SK-N-SH (cell line): ENCODE results near the gene SCARF2. TPM values are rescaled to one million over a fixed set of nuclear protein-coding genes. Genes with fewer than 3 reads are reported as not detected.

Experiments
- CTCF ChIA-PET: fragments of 300-600, 350-600 bp; formaldehyde crosslinking; extraction: SDS; loops from one replicate; lab custom pipeline; 2021; lab: Yijun Ruan, JAX
- POLR2A ChIA-PET: fragments of 350-600 bp; sonication (Branson Sonifier 250); formaldehyde crosslinking; extraction: SDS; loops from one replicate; lab custom pipeline; 2020; ENCODE audit warnings: antibody characterized with exemption, inconsistent platforms; lab: Yijun Ruan, JAX
- DNase-seq: peaks from one replicate; pipeline ENCODE4 v3.0.0; 2012
- H2AFZ ChIP-seq: fragments of 200-600 bp; sonication (generic); 2 replicates; pipeline ENCODE4 v1.8.1; 2016; ENCODE audit warnings: antibody characterized with exemption, mild to moderate bottlenecking, low read depth
- H3F3A ChIP-seq: fragments of 200-600 bp; sonication (generic); replicated peaks from 2 replicates; pipeline ENCODE3; 2016; ENCODE audit warnings: antibody characterized with exemption, mild to moderate bottlenecking; ENCODE audit not compliant: insufficient read depth
- H3K27ac ChIP-seq, 2 experiments: fragments of 200-500 bp in 1 of 2; fragments of 200-600 bp in 1 of 2; sonication (Bioruptor generic) in 1 of 2; sonication (generic), shearing (Covaris generic) in 1 of 2; 2 replicates each; pipeline versions ENCODE4 v1.5.1 to v1.6.1; 2014 to 2016; ENCODE audit warnings: low read depth in 2 of 2, inconsistent platforms in 1 of 2, low read length in 1 of 2, mild to moderate bottlenecking in 1 of 2, mixed read lengths in 1 of 2
- H3K27me3 ChIP-seq: fragments of 200-600 bp; sonication (generic), shearing (Covaris generic); 2 replicates; pipeline ENCODE4 v1.6.1; 2016; ENCODE audit warnings: mixed run types; ENCODE audit not compliant: insufficient read depth
- H3K36me3 ChIP-seq, 2 experiments: fragments of 200-500 bp in 1 of 2; fragments of 200-600 bp in 1 of 2; sonication (Bioruptor generic) in 1 of 2; sonication (generic) in 1 of 2; replicated peaks in 1 of 2; 2 replicates each; pipeline versions ENCODE3 to v1.5.1; 2014 to 2016; ENCODE audit warnings: low read length in 1 of 2, mild to moderate bottlenecking in 1 of 2; ENCODE audit not compliant: insufficient read depth in 2 of 2, control insufficient read depth in 1 of 2
- H3K4me1 ChIP-seq, 2 experiments: fragments of 200-500 bp in 1 of 2; fragments of 200-600 bp in 1 of 2; sonication (Bioruptor generic) in 1 of 2; sonication (generic), shearing (Covaris generic) in 1 of 2; 2 replicates each; pipeline versions ENCODE4 v1.5.1 to v1.6.1; 2014 to 2016; ENCODE audit warnings: low read depth in 1 of 2, low read length in 1 of 2, mixed run types in 1 of 2; ENCODE audit not compliant: insufficient read depth in 2 of 2, control insufficient read depth in 1 of 2
- H3K4me2 ChIP-seq: fragments of 200-600 bp; sonication (generic), shearing (Covaris generic); 2 replicates; pipeline ENCODE4 v1.6.1; 2017; ENCODE audit warnings: mixed run types
- H3K4me3 ChIP-seq, 2 experiments: fragments of 200-500 bp in 1 of 2; fragments of 200-600 bp in 1 of 2; sonication (Bioruptor generic) in 1 of 2; sonication (generic), shearing (Covaris generic) in 1 of 2; 2 replicates each; pipeline versions ENCODE4 v1.5.1 to v1.8.1; 2014 to 2016; ENCODE audit warnings: low read depth in 2 of 2, inconsistent platforms in 1 of 2, low read length in 1 of 2, mild to moderate bottlenecking in 1 of 2, mixed read lengths in 1 of 2, moderate library complexity in 1 of 2
- H3K79me2 ChIP-seq: fragments of 200-600 bp; sonication (generic); 2 replicates; pipeline ENCODE4 v1.8.1; 2017; ENCODE audit warnings: mild to moderate bottlenecking; ENCODE audit not compliant: insufficient read depth
- H3K9ac ChIP-seq: fragments of 200-600 bp; sonication (generic); 2 replicates; pipeline ENCODE4 v1.6.1; 2017; ENCODE audit warnings: mixed run types
- H3K9me2 ChIP-seq: fragments of 200-600 bp; sonication (generic); 2 replicates; pipeline ENCODE4 v1.6.1; 2017; ENCODE audit warnings: mixed run types
- H3K9me3 ChIP-seq: fragments of 200-600 bp; sonication (generic); 2 replicates; pipeline ENCODE4 v1.6.1; 2017; ENCODE audit warnings: mixed run types, mild to moderate bottlenecking, moderate library complexity
- H4K20me1 ChIP-seq: fragments of 200-600 bp; sonication (generic); 2 replicates; pipeline ENCODE4 v1.6.1; 2017; ENCODE audit warnings: mild to moderate bottlenecking, mixed run types; ENCODE audit not compliant: insufficient read depth
- CTCF ChIP-seq: fragments of 200-600 bp; sonication (generic); IDR thresholded peaks from 2 replicates; pipeline ENCODE4 v1.6.1; 2017; ENCODE audit warnings: antibody characterized with exemption, mild to moderate bottlenecking, moderate library complexity
- ELF1 ChIP-seq: IDR thresholded peaks from 2 replicates; pipeline ENCODE4 v1.4.0; 2012
- EZH2phosphoT487 ChIP-seq: fragments of 200-600 bp; sonication (generic); IDR thresholded peaks from 2 replicates; pipeline ENCODE4 v1.6.1; 2017; ENCODE audit warnings: low read depth, mixed run types, mild to moderate bottlenecking, antibody characterized with exemption, moderate library complexity, borderline replicate concordance
- FOSL2 ChIP-seq: IDR thresholded peaks from 2 replicates; pipeline ENCODE4 v1.4.0; 2012; ENCODE audit warnings: low read depth, mild to moderate bottlenecking, moderate library complexity, borderline replicate concordance
- FOXJ3 ChIP-seq: sonication (generic); formaldehyde crosslinking; IDR thresholded peaks from 2 replicates; pipeline ENCODE4 v1.5.1; 2020; ENCODE audit warnings: mild to moderate bottlenecking, missing genetic modification reagents
- FOXM1 ChIP-seq: IDR thresholded peaks from 2 replicates; pipeline ENCODE4 v1.4.0; 2012; ENCODE audit warnings: low read depth, mild to moderate bottlenecking
- GATA2 ChIP-seq: sonication (generic); formaldehyde crosslinking; IDR thresholded peaks from 2 replicates; pipeline ENCODE4 v1.5.0; 2020; ENCODE audit warnings: mild to moderate bottlenecking, missing genetic modification reagents
- IRF3 ChIP-seq: fragments of 150-350 bp; IDR thresholded peaks from 2 replicates; pipeline ENCODE4 v1.6.1; 2016; ENCODE audit warnings: mild to moderate bottlenecking, low read depth, low read length
- JUND ChIP-seq: IDR thresholded peaks from 2 replicates; pipeline ENCODE4 v1.4.0; 2012
- MAX ChIP-seq: IDR thresholded peaks from 2 replicates; pipeline ENCODE4 v1.4.0; 2012; ENCODE audit warnings: low read depth
- MXI1 ChIP-seq: IDR thresholded peaks from 2 replicates; pipeline ENCODE4 v1.6.1; 2012; ENCODE audit warnings: mild to moderate bottlenecking, low read depth, low read length, improper control_type of control experiment
- NFIC ChIP-seq: IDR thresholded peaks from 2 replicates; pipeline ENCODE4 v1.4.0; 2012; ENCODE audit warnings: borderline replicate concordance
- RAD21 ChIP-seq: IDR thresholded peaks from 2 replicates; pipeline ENCODE4 v1.6.1; 2012; ENCODE audit warnings: mild to moderate bottlenecking, low read length
- RCOR1 ChIP-seq: fragments of 150-350 bp; IDR thresholded peaks from 2 replicates; pipeline ENCODE4 v1.6.1; 2017; ENCODE audit warnings: antibody characterized with exemption, low read length
- RFX5 ChIP-seq: IDR thresholded peaks from 2 replicates; pipeline ENCODE4 v1.6.1; 2012; ENCODE audit warnings: mild to moderate bottlenecking, improper control_type of control experiment, low read length
- SIN3A ChIP-seq: IDR thresholded peaks from 2 replicates; pipeline ENCODE4 v1.6.1; 2012; ENCODE audit warnings: low read depth, mild to moderate bottlenecking, low read length, moderate library complexity, borderline replicate concordance
- TCF12 ChIP-seq: IDR thresholded peaks from 2 replicates; pipeline ENCODE4 v1.4.0; 2012
- USF1 ChIP-seq: IDR thresholded peaks from 2 replicates; pipeline ENCODE4 v1.4.0; 2012; ENCODE audit warnings: low read depth, borderline replicate concordance
- USF2 ChIP-seq: fragments of 150-350 bp; IDR thresholded peaks from 2 replicates; pipeline ENCODE4 v1.6.1; 2017; ENCODE audit warnings: antibody characterized with exemption, low read length, low read depth, borderline replicate concordance
- WGBS: methylation state at CpG from one replicate; pipeline ENCODE4 v1.1.6; 2017; ENCODE audit warnings: low lambda C conversion rate; 5-methylcytosine and 5-hydroxymethylcytosine counted together
- polyA plus RNA-seq, 3 experiments: library from polyadenylated mRNA; depleted of rRNA; stranded (reverse); fragments of >200 nt; gene quantifications; 2 replicates each; pipeline ENCODE4 v1.2.3, GENCODE V29; 2012

The SCARF2 gene
- polyA plus RNA-seq, 1 of the 3 experiments (the other 2 are of a cell fraction): 49.0 TPM

- H3K4me2 ChIP-seq: peak overlapping the region; percentile 95
Measured at GRCh38 chr22:20438427-20438677, 727 bp upstream of the SCARF2 start.

More at GRCh38 chr22:20438427-20438677, 727 bp upstream of the SCARF2 start:
- H4K20me1 ChIP-seq: peaks cover 28% of the 10 kb centered on the region
- H3K27ac ChIP-seq: peak overlapping the region; percentile 67 to 75; a peak in 3 of 4 replicates
- no peaks in the 10 kb centered on the region for H3K9me2 ChIP-seq
- 57% methylated on average over 6 of the region's 6 CpGs for WGBS
- DNase-seq: no peak
- peak overlapping the region; percentile 74 to 94 for H3K4me3 ChIP-seq
- POLR2A ChIA-PET: interaction anchor here (3.2 kb wide), 1 partner anchor 15 kb away, joined by 13 read pairs; no protein-coding TSS in a partner anchor
- H3K79me2 ChIP-seq: peaks cover 41% of the 10 kb centered on the region
- TF ChIP-seq USF2 (no peak), RFX5 (no peak), IRF3 (no peak), TCF12 (no peak), RAD21 (no peak), JUND (no peak), FOXJ3 (CRISPR knock-in tag) (no peak), MAX (no peak), CTCF (no peak), RCOR1 (no peak), FOSL2 (no peak), ELF1 (no peak), NFIC (no peak), MXI1 (no peak), FOXM1 (no peak), SIN3A (no peak), GATA2 (no peak), EZH2phosphoT487 (no peak), USF1 (no peak)
- H3K9me3 ChIP-seq: no peaks in the 10 kb centered on the region
- peaks cover 4% of the 10 kb centered on the region for H3F3A ChIP-seq
- no peaks in the 10 kb centered on the region for H3K27me3 ChIP-seq
- peaks cover 0 to 7% of the 10 kb centered on the region in 2 experiments for H3K36me3 ChIP-seq
- peaks cover 19 to 28% of the 10 kb centered on the region in 2 experiments; a peak in 3 of 4 replicates for H3K4me1 ChIP-seq
- CTCF ChIA-PET: interaction anchor here (0.9 to 4.2 kb wide), 4 partner anchors 16 to 237 kb away, joined by 3 to 21 read pairs (median 5); no protein-coding TSS in a partner anchor
- H3K9ac ChIP-seq: peak overlapping the region; percentile 78
- H2AFZ ChIP-seq: peak overlapping the region; percentile 78
